ENCODE data around the gene BICC1.

Gene BICC1

GRCh38 chr10:58826694-58827093 is 314.0 kb downstream of the BICC1 start:
- no peaks in the 10 kb centered on the region for H3K27me3 ChIP-seq (ENCODE audit: control insufficient read depth, insufficient read depth, low read length)

DNA sequence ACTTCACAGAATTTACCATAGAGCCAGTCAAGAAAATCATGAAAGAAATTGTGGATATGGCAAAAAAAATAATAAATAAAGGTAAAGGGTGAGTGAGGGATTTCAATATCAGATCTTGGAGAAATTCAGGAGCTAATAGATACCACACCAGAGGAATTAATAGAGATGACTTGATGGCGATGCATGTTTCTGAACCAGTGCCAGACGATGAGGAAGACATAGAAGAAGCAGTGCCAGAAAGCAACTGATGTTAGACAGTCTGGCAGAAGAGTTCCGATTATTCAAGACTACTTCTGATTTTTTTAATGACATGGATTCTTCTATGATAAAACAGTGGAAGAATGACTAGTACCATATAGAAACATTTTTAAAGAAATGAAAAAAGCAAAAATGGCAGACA is 314.7 kb downstream of the BICC1 start:
- no peak overlapping the region for H3K4me3 ChIP-seq (ENCODE audit: low read length)
- no peak overlapping the region for H3K9ac ChIP-seq (ENCODE audit: low read length)
- no peaks in the 10 kb centered on the region for H3K9me3 ChIP-seq (ENCODE audit: control insufficient read depth, low read depth, low read length)
- no peaks in the 10 kb centered on the region for H3K27me3 ChIP-seq (ENCODE audit: control insufficient read depth, insufficient read depth, low read length)
- no peak overlapping the region for H3K27ac ChIP-seq (ENCODE audit: low read length)
- no peaks in the 10 kb centered on the region for H3K36me3 ChIP-seq (ENCODE audit: control insufficient read depth, low read depth, low read length)
- no peaks in the 10 kb centered on the region for H3K4me1 ChIP-seq (ENCODE audit: control insufficient read depth, low read depth, low read length)

More at GRCh38 chr10:58826694-58827093, 314.0 kb downstream of the BICC1 start:
- no peak overlapping the region for H3K27ac ChIP-seq (ENCODE audit: low read length)
- no peaks in the 10 kb centered on the region for H3K9me3 ChIP-seq (ENCODE audit: control insufficient read depth, low read depth, low read length)
- no peaks in the 10 kb centered on the region for H3K36me3 ChIP-seq (ENCODE audit: control insufficient read depth, low read depth, low read length)
- no peak overlapping the region for H3K9ac ChIP-seq (ENCODE audit: low read length)
- no peak overlapping the region for H3K4me3 ChIP-seq (ENCODE audit: low read length)
- no peaks in the 10 kb centered on the region for H3K4me1 ChIP-seq (ENCODE audit: control insufficient read depth, low read depth, low read length)

GRCh38 chr10:58829839-58830238 is 317.2 kb downstream of the BICC1 start:
- no peaks in the 10 kb centered on the region for H3K4me1 ChIP-seq (ENCODE audit: control insufficient read depth, low read depth, low read length)
- H3K27me3 ChIP-seq (ENCODE audit: control insufficient read depth, insufficient read depth, low read length), result no peaks in the 10 kb centered on the region
- no peak overlapping the region for H3K9ac ChIP-seq (ENCODE audit: low read length)
- no peak overlapping the region for H3K27ac ChIP-seq (ENCODE audit: low read length)
- no peaks in the 10 kb centered on the region for H3K36me3 ChIP-seq (ENCODE audit: control insufficient read depth, low read depth, low read length)
- no peak overlapping the region for H3K4me3 ChIP-seq (ENCODE audit: low read length)
- H3K9me3 ChIP-seq (ENCODE audit: control insufficient read depth, low read depth, low read length), result no peaks in the 10 kb centered on the region

GRCh38 chr10:58830697-58831096 is 318.0 kb downstream of the BICC1 start:
- H3K4me1 ChIP-seq (ENCODE audit: control insufficient read depth, low read depth, low read length), result no peaks in the 10 kb centered on the region
- H3K27me3 ChIP-seq (ENCODE audit: control insufficient read depth, insufficient read depth, low read length), result no peaks in the 10 kb centered on the region
- no peak overlapping the region for H3K9ac ChIP-seq (ENCODE audit: low read length)
- no peaks in the 10 kb centered on the region for H3K9me3 ChIP-seq (ENCODE audit: control insufficient read depth, low read depth, low read length)
- H3K36me3 ChIP-seq (ENCODE audit: control insufficient read depth, low read depth, low read length), result no peaks in the 10 kb centered on the region
- no peak overlapping the region for H3K27ac ChIP-seq (ENCODE audit: low read length)
- no peak overlapping the region for H3K4me3 ChIP-seq (ENCODE audit: low read length)

- Histone ChIP-seq H3K27me3 (ENCODE audit: control insufficient read depth, insufficient read depth, low read length) (no peaks in the 10 kb centered on the region), H3K9me3 (ENCODE audit: control insufficient read depth, low read depth, low read length) (no peaks in the 10 kb centered on the region), H3K36me3 (ENCODE audit: control insufficient read depth, low read depth, low read length) (no peaks in the 10 kb centered on the region), H3K9ac (ENCODE audit: low read length) (no peak overlapping the region), H3K4me1 (ENCODE audit: control insufficient read depth, low read depth, low read length) (no peaks in the 10 kb centered on the region), H3K27ac (ENCODE audit: low read length) (no peak overlapping the region), H3K4me3 (ENCODE audit: low read length) (no peak overlapping the region)
Measured at GRCh38 chr10:58833771-58834561, 321.3 kb downstream of the BICC1 start.

GRCh38 chr10:58836176-58836700 is 323.6 kb downstream of the BICC1 start:
- H3K27me3 ChIP-seq (ENCODE audit: control insufficient read depth, insufficient read depth, low read length), result no peaks in the 10 kb centered on the region
- no peak overlapping the region for H3K27ac ChIP-seq (ENCODE audit: low read length)
- no peak overlapping the region for H3K9ac ChIP-seq (ENCODE audit: low read length)
- no peak overlapping the region for H3K4me3 ChIP-seq (ENCODE audit: low read length)
- H3K36me3 ChIP-seq (ENCODE audit: control insufficient read depth, low read depth, low read length), result no peaks in the 10 kb centered on the region
- H3K9me3 ChIP-seq (ENCODE audit: control insufficient read depth, low read depth, low read length), result no peaks in the 10 kb centered on the region
- H3K4me1 ChIP-seq (ENCODE audit: control insufficient read depth, low read depth, low read length), result no peaks in the 10 kb centered on the region

DNA sequence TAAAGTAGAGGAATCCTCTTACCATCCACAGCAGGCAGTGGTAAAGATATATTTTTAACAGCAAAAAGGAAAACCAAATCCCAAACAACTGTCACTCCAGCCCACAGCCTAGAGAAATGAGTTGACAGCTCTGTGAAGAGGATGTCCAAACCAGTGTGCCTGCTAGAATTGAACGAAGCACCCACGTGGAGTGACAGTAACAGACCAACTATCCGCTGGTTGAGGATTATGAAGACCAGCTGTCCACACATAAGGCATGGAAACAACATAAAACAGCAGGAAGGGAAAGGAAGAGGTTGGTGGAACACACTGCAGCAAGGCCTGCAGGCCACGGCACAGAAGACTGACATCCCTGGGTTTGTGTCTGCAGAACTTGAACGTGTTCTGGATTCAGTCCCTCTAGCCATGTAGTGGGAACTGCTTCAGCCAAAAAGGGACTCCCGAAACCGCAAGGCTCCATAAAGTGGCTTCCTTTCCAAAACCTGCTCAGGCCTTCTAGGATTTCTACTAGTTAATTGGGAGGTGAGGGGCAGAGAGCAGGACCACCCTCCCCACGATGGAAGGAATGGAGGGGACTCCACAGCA is 324.4 kb downstream of the BICC1 start:
- no peak overlapping the region for H3K9ac ChIP-seq (ENCODE audit: low read length)
- H3K4me1 ChIP-seq (ENCODE audit: control insufficient read depth, low read depth, low read length), result no peaks in the 10 kb centered on the region
- no peaks in the 10 kb centered on the region for H3K36me3 ChIP-seq (ENCODE audit: control insufficient read depth, low read depth, low read length)
- H3K4me3 ChIP-seq (ENCODE audit: low read length), result no peak overlapping the region
- no peaks in the 10 kb centered on the region for H3K27me3 ChIP-seq (ENCODE audit: control insufficient read depth, insufficient read depth, low read length)
- H3K9me3 ChIP-seq (ENCODE audit: control insufficient read depth, low read depth, low read length), result no peaks in the 10 kb centered on the region
- H3K27ac ChIP-seq (ENCODE audit: low read length), result no peak overlapping the region

DNA sequence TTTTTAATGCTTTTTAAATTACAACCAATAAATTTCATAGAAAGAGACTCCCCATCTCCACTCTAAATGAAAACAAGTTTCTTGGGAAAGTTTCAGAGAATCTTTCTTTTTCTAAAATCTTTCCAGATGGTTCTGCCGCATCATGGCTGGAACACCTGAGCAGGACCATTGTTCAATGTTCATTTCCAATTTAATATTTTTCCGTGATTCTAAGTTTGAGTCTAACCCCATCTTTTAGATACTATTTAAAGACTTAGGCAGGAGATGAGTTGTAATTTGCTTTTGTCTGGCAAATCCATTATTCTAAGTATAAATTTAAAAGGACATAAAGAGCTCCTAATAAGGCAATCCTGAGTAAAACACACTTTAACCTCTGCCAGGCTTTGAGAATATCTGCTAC is 325.2 kb downstream of the BICC1 start:
- H3K4me1 ChIP-seq (ENCODE audit: control insufficient read depth, low read depth, low read length), result no peaks in the 10 kb centered on the region

GRCh38 chr10:58838561-58839208 is 326.0 kb downstream of the BICC1 start:
- Histone ChIP-seq H3K4me1 (ENCODE audit: control insufficient read depth, low read depth, low read length) (no peaks in the 10 kb centered on the region), H3K36me3 (ENCODE audit: control insufficient read depth, low read depth, low read length) (no peaks in the 10 kb centered on the region), H3K9ac (ENCODE audit: low read length) (no peak overlapping the region), H3K27me3 (ENCODE audit: control insufficient read depth, insufficient read depth, low read length) (no peaks in the 10 kb centered on the region), H3K4me3 (ENCODE audit: low read length) (no peak overlapping the region), H3K9me3 (ENCODE audit: control insufficient read depth, low read depth, low read length) (no peaks in the 10 kb centered on the region), H3K27ac (ENCODE audit: low read length) (no peak overlapping the region)

More for the DNA sequence above, 325.2 kb downstream of the BICC1 start:
- no peak overlapping the region for H3K4me3 ChIP-seq (ENCODE audit: low read length)
- no peak overlapping the region for H3K27ac ChIP-seq (ENCODE audit: low read length)
- H3K36me3 ChIP-seq (ENCODE audit: control insufficient read depth, low read depth, low read length), result no peaks in the 10 kb centered on the region
- H3K9me3 ChIP-seq (ENCODE audit: control insufficient read depth, low read depth, low read length), result no peaks in the 10 kb centered on the region
- H3K9ac ChIP-seq (ENCODE audit: low read length), result no peak overlapping the region
- no peaks in the 10 kb centered on the region for H3K27me3 ChIP-seq (ENCODE audit: control insufficient read depth, insufficient read depth, low read length)

DNA sequence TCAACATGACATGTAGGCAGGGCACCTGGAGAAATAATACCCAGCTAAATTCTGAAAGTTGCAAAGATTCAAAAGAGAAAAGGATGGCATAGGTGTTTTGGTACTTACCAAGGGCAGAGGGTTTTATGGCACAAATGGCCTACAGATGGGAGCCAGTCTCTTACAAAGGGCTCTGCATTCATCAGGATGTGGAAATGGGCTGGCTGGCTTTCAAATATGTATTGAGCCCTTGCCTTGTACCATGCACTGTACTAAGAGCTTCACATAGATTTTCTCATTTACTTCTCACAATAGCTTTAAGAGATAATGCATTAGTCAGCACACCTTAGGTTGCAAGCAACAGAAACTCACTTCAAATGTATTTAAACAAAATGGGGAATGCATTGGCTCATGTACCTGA is 327.1 kb downstream of the BICC1 start:
- Histone ChIP-seq H3K4me1 (ENCODE audit: control insufficient read depth, low read depth, low read length) (no peaks in the 10 kb centered on the region), H3K4me3 (ENCODE audit: low read length) (no peak overlapping the region), H3K36me3 (ENCODE audit: control insufficient read depth, low read depth, low read length) (no peaks in the 10 kb centered on the region), H3K27ac (ENCODE audit: low read length) (no peak overlapping the region), H3K9ac (ENCODE audit: low read length) (no peak overlapping the region), H3K9me3 (ENCODE audit: control insufficient read depth, low read depth, low read length) (no peaks in the 10 kb centered on the region), H3K27me3 (ENCODE audit: control insufficient read depth, insufficient read depth, low read length) (no peaks in the 10 kb centered on the region)

DNA sequence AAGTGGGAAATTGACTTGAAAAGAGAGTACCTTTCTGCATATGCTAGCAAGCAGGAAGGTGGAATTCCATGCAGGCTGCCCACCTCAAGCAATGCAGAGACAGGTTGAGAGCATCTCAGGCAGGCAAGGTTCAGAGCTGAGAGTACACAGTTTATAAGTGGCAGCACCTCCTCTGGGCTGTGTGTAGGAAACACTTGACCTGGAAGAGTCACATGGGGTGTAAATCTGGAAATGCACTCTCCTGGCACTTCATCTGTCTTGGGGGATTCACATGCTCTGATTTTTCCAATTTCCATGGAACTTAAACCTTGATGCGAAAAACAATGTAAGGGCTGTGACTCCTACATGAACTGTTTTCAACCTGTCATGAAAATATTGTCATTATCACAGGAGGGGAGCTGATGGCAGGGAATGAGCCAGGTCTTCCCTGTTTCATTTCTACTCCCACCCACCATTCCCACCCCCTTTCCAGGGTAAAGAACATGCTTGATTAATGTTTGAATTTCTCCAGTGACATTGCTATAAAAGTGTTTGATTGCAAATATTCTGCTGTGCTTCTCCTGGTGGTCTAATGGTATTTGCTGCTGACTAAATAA is 328.3 kb downstream of the BICC1 start:
- Histone ChIP-seq H3K27ac (ENCODE audit: low read length) (no peak overlapping the region), H3K4me3 (ENCODE audit: low read length) (no peak overlapping the region), H3K36me3 (ENCODE audit: control insufficient read depth, low read depth, low read length) (no peaks in the 10 kb centered on the region), H3K27me3 (ENCODE audit: control insufficient read depth, insufficient read depth, low read length) (no peaks in the 10 kb centered on the region), H3K9ac (ENCODE audit: low read length) (no peak overlapping the region), H3K9me3 (ENCODE audit: control insufficient read depth, low read depth, low read length) (no peaks in the 10 kb centered on the region), H3K4me1 (ENCODE audit: control insufficient read depth, low read depth, low read length) (no peaks in the 10 kb centered on the region)
